HCT116 (cell line): ENCODE data around the gene MORN5.

Experiments used
- CBX3 ChIP-seq: IDR thresholded peaks from 2 replicates; pipeline ENCODE4 v1.6.1; 2012; ENCODE audit warnings: low read depth
- ELF1 ChIP-seq: IDR thresholded peaks from 2 replicates; pipeline ENCODE4 v1.6.1; 2012; ENCODE audit warnings: low read depth, borderline replicate concordance
- EZH2 ChIP-seq: fragments of 200-600 bp; sonication (generic); IDR thresholded peaks from 2 replicates; pipeline ENCODE4 v1.6.1; 2017; ENCODE audit warnings: antibody characterized with exemption, mixed run types
- POLR2AphosphoS5 ChIP-seq: IDR thresholded peaks from 2 replicates; pipeline ENCODE4 v1.6.1; 2011; ENCODE audit warnings: mild to moderate bottlenecking, low read depth, low read length, moderate library complexity
- RAD21 ChIP-seq: IDR thresholded peaks from 2 replicates; pipeline ENCODE4 v1.6.1; 2012; ENCODE audit warnings: low read depth, mild to moderate bottlenecking
- TF ChIP-seq, protein P1 (sequence below): IDR thresholded peaks from 2 replicates; pipeline ENCODE4 v1.6.1; 2012
- TF ChIP-seq, protein P2 (sequence below), 3 experiments: fragments of 200-600 bp in 1 of 3; sonication (generic) in 1 of 3; IDR thresholded peaks in 2 of 3; conservative IDR thresholded peaks in 1 of 3; 2 replicates each; pipeline ENCODE4 v1.5.1; 2012 to 2017; ENCODE audit warnings: low read depth in 2 of 3, low read length in 2 of 3, antibody characterized with exemption in 1 of 3, borderline replicate concordance in 1 of 3, control low read depth in 1 of 3, mild to moderate bottlenecking in 1 of 3, mixed read lengths in 1 of 3, mixed run types in 1 of 3, moderate library complexity in 1 of 3; ENCODE audit not compliant: insufficient read depth in 1 of 3

DNA sequence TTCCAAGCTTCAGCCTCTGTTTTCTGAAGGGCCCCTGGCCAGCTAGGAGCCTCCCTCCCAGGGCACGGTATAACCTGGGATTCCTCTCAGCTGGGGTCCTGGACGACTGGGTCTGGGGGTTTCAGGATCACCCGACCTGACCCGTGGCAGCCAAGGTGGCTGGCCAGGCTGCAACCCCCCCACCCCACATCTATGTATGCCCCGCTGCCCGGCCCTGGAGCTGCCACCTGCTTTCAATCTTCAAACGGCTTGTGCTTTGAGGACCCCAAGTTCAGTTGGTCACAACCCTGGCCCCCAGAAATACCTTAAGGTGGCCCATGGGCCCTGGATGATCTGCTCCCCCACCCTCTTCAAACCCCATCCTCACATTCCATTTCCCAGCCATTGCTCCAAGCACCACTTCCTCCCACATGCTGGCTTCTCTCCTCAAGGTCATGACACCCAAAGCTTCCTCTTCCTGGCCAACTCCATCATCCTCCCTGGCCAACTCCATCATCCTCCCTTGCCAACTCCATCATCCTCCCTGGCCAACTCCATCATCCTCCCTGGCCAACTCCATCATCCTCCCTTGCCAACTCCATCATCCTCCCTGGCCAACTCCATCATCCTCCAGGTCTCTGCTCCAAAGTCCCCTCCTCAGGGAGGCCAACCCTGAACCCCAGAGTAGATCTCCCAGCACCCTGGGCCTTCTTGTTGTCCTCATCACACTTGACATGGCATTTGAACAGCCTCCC is 49.4 kb upstream of the MORN5 start:
- TF ChIP-seq, protein P1, sequence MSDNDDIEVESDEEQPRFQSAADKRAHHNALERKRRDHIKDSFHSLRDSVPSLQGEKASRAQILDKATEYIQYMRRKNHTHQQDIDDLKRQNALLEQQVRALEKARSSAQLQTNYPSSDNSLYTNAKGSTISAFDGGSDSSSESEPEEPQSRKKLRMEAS, result no peak
- TF ChIP-seq POLR2AphosphoS5, result no peak
- no peak for TF ChIP-seq EZH2
- TF ChIP-seq CBX3, result no peak
- TF ChIP-seq, protein P2, sequence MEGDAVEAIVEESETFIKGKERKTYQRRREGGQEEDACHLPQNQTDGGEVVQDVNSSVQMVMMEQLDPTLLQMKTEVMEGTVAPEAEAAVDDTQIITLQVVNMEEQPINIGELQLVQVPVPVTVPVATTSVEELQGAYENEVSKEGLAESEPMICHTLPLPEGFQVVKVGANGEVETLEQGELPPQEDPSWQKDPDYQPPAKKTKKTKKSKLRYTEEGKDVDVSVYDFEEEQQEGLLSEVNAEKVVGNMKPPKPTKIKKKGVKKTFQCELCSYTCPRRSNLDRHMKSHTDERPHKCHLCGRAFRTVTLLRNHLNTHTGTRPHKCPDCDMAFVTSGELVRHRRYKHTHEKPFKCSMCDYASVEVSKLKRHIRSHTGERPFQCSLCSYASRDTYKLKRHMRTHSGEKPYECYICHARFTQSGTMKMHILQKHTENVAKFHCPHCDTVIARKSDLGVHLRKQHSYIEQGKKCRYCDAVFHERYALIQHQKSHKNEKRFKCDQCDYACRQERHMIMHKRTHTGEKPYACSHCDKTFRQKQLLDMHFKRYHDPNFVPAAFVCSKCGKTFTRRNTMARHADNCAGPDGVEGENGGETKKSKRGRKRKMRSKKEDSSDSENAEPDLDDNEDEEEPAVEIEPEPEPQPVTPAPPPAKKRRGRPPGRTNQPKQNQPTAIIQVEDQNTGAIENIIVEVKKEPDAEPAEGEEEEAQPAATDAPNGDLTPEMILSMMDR (IDR thresholded peaks at IDR 0.05 in 2 of 3, conservative IDR thresholded peaks at IDR 0.05 in 1 of 3; ENCODE audit: borderline replicate concordance in 1 of 3, insufficient read depth in 1 of 3, low read depth in 2 of 3, low read length in 2 of 3), result no peak
- no peak for TF ChIP-seq RAD21
- TF ChIP-seq ELF1, result no peak
